PFSK-1 (cell line): ENCODE data around the gene CD164L2.

Experiments
- POLR2AphosphoS5 ChIP-seq: IDR thresholded peaks from 2 replicates; pipeline ENCODE4 v1.6.1; 2012; ENCODE audit warnings: low read depth, mild to moderate bottlenecking, control low read depth, low read length, moderate library complexity
- SIN3A ChIP-seq: IDR thresholded peaks from 2 replicates; pipeline ENCODE4 v1.6.1; 2012; ENCODE audit warnings: mild to moderate bottlenecking, low read length, moderate library complexity, borderline replicate concordance; ENCODE audit not compliant: insufficient read depth
- TAF1 ChIP-seq: IDR thresholded peaks from 2 replicates; pipeline ENCODE4 v1.6.1; 2012; ENCODE audit warnings: low read length, control low read depth, borderline replicate concordance; ENCODE audit not compliant: insufficient read depth
- TF ChIP-seq, protein P1 (sequence below), 2 experiments: IDR thresholded peaks; 2 replicates each; pipeline versions ENCODE4 v1.6.1 to v1.8.0; 2011 to 2012; ENCODE audit warnings: low read depth in 2 of 2, low read length in 2 of 2, control low read depth in 1 of 2, inconsistent platforms in 1 of 2, mild to moderate bottlenecking in 1 of 2, moderate library complexity in 1 of 2; ENCODE audit not compliant: insufficient read depth in 1 of 2

DNA sequence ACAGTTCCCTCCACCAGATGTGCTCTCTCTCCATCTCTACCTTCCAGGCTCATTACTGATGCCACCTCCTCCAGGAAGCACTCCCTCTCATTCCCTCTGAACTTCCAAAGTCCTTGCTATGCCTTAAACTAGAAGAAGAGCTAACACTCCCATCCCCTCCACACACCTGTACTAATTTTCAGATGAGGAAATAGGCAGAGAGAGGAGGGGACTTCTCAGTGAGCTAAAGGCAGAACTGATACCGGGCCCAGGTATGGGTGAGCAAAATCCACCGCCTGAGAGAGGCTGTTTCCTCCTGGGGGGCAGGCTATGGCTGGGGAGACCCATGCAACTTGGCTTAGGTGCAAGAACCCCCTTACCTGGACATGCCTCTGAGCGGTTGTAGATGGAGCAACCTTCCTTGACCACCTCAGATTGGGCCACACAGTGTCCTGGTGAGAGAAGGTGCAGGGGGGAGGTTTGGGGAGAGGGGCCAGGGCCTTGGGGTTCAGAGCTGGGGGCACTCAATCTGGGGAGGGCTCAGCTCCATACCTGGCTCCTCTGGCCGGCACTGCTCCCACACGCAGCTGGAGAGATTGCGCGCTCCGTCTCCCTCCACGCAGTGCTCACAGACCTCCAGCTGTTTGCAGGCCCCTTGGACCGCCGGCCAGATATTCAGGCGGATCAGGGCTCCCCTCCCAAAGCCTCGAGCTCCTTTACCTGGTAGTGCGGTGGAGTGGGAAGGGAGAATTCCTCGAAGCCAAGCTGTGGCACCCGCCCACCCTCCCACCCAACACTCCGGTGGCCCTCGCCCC is 967 bp downstream of the CD164L2 start:
- TF ChIP-seq TAF1 (no peak), POLR2AphosphoS5 (no peak), SIN3A (no peak)
- TF ChIP-seq, protein P1, sequence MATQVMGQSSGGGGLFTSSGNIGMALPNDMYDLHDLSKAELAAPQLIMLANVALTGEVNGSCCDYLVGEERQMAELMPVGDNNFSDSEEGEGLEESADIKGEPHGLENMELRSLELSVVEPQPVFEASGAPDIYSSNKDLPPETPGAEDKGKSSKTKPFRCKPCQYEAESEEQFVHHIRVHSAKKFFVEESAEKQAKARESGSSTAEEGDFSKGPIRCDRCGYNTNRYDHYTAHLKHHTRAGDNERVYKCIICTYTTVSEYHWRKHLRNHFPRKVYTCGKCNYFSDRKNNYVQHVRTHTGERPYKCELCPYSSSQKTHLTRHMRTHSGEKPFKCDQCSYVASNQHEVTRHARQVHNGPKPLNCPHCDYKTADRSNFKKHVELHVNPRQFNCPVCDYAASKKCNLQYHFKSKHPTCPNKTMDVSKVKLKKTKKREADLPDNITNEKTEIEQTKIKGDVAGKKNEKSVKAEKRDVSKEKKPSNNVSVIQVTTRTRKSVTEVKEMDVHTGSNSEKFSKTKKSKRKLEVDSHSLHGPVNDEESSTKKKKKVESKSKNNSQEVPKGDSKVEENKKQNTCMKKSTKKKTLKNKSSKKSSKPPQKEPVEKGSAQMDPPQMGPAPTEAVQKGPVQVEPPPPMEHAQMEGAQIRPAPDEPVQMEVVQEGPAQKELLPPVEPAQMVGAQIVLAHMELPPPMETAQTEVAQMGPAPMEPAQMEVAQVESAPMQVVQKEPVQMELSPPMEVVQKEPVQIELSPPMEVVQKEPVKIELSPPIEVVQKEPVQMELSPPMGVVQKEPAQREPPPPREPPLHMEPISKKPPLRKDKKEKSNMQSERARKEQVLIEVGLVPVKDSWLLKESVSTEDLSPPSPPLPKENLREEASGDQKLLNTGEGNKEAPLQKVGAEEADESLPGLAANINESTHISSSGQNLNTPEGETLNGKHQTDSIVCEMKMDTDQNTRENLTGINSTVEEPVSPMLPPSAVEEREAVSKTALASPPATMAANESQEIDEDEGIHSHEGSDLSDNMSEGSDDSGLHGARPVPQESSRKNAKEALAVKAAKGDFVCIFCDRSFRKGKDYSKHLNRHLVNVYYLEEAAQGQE (IDR thresholded peaks at IDR 0.05; ENCODE audit: insufficient read depth in 1 of 2, low read depth in 2 of 2, low read length in 2 of 2), result no peak
